ENCODE results near the gene PIK3R1.

DNA sequence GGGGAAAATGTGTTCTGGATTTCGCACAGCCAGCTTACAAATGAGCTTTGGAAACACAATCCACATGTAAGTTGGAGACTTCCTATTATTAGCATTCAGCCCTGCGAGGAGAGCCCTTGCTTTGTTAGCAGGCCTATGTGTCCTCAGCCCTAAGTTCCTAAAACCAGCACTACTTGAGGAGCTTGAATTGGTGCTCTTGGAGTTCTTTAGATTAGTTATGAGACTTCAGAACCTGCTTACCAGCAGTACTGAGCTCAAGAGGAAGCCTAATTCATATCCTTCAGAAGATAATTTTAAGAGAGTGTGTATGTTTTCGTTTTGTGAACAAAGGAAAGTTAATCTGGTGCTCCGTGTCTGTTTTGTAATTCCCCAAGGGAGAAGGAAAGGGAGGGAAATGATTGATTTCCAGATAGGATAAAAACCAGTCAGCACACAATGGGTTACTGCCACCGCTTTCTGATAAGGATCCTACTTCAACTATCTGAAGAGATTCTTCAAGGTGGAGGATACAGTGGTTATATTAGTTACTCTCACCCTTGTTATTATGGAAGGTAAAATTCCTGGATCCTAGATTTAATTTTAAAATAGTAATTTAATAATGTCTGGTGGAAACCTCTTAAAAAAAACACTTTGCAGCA is 35.2 kb downstream of the PIK3R1 start:
- TF ChIP-seq, protein P1, sequence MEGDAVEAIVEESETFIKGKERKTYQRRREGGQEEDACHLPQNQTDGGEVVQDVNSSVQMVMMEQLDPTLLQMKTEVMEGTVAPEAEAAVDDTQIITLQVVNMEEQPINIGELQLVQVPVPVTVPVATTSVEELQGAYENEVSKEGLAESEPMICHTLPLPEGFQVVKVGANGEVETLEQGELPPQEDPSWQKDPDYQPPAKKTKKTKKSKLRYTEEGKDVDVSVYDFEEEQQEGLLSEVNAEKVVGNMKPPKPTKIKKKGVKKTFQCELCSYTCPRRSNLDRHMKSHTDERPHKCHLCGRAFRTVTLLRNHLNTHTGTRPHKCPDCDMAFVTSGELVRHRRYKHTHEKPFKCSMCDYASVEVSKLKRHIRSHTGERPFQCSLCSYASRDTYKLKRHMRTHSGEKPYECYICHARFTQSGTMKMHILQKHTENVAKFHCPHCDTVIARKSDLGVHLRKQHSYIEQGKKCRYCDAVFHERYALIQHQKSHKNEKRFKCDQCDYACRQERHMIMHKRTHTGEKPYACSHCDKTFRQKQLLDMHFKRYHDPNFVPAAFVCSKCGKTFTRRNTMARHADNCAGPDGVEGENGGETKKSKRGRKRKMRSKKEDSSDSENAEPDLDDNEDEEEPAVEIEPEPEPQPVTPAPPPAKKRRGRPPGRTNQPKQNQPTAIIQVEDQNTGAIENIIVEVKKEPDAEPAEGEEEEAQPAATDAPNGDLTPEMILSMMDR (conservative IDR thresholded peaks at IDR 0.05; ENCODE audit: low read depth, low read length): no peak
- TF ChIP-seq EZH2 (IDR thresholded peaks at IDR 0.05; ENCODE audit: low read length, unreplicated experiment): no peak

All from PC-3 (cell line).